GM12878 (cell line): ENCODE measurements around the gene MLST8. TPM values are rescaled to one million over a fixed set of nuclear protein-coding genes. Genes with fewer than 3 reads are reported as not detected.

Experiments
- ATAC-seq: fragments of 200-7000 bp; cut with Tn5 transposase; 3 replicates; pipeline ENCODE4 v1.9.1; 2020; ENCODE audit warnings: mild to moderate bottlenecking, moderate library complexity
- BruUV-seq: library from RNA; stranded (reverse); fragments of 400-500 nt; replicated peaks from 2 replicates; lab custom pipeline; 2021; lab: Mats Ljungman, UMichigan
- CTCF ChIA-PET: fragments of 300-600 bp; sonication (Branson Sonifier 250); formaldehyde crosslinking; extraction: SDS; loops from one replicate; lab custom pipeline; 2021; ENCODE audit warnings: inconsistent platforms; lab: Yijun Ruan, JAX
- POLR2A ChIA-PET: fragments of 350-600 bp; formaldehyde crosslinking; extraction: SDS; loops from one replicate; lab custom pipeline; 2021; ENCODE audit warnings: inconsistent platforms; lab: Charles Lee
- RAD21 ChIA-PET: fragments of 300-600 bp; sonication (Branson Sonifier 250); formaldehyde crosslinking; loops from one replicate; lab custom pipeline; 2023; ENCODE audit warnings: antibody characterized with exemption; ENCODE audit not compliant: unreplicated experiment; lab: Charles Lee
- SMC1A ChIA-PET: fragments of 300-600 bp; sonication (Branson Sonifier 250); formaldehyde crosslinking; loops from one replicate; lab custom pipeline; 2023; ENCODE audit not compliant: unreplicated experiment, uncharacterized antibody; lab: Charles Lee
- DNase-seq: peaks from one replicate; pipeline ENCODE4 v3.0.0-alpha.2; 2011; ENCODE audit warnings: low read depth, low spot score
- FAIRE-seq: peaks from 3 replicates; lab custom pipeline; 2011; peaks lifted over from hg19 to GRCh38; lab: Jason Lieb, UNC
- H2AFZ ChIP-seq: 2 replicates; pipeline ENCODE4 v1.6.0; 2011; ENCODE audit warnings: low read depth, low read length, control low read depth; ENCODE audit not compliant: control insufficient read depth
- H3K27ac ChIP-seq: 2 replicates; pipeline ENCODE4 v1.5.1; 2011; ENCODE audit warnings: control low read depth; ENCODE audit not compliant: control insufficient read depth, insufficient read depth
- H3K27me3 ChIP-seq, 2 experiments: replicated peaks in 1 of 2; 2 replicates each; pipeline versions ENCODE4 v1.6.0 to v1.6.1; 2011; ENCODE audit warnings: low read length in 1 of 2; ENCODE audit not compliant: control insufficient read depth in 2 of 2, insufficient read depth in 2 of 2
- H3K36me3 ChIP-seq, 2 experiments: 2 replicates each; pipeline ENCODE4 v1.5.1; 2011; ENCODE audit warnings: low read length in 1 of 2; ENCODE audit not compliant: control insufficient read depth in 2 of 2, insufficient read depth in 2 of 2
- H3K4me1 ChIP-seq: 2 replicates; pipeline ENCODE4 v1.6.1; 2011; ENCODE audit warnings: mild to moderate bottlenecking, low read length, moderate library complexity, mixed read lengths; ENCODE audit not compliant: control insufficient read depth, insufficient read depth
- H3K4me2 ChIP-seq: 2 replicates; pipeline ENCODE4 v1.6.0; 2011; ENCODE audit warnings: control low read depth; ENCODE audit not compliant: control insufficient read depth, insufficient read depth
- H3K4me3 ChIP-seq: fragments of 200-600 bp; sonication (generic); 2 replicates; pipeline ENCODE4 v1.5.1; 2016
- H3K79me2 ChIP-seq: 2 replicates; pipeline ENCODE4 v1.6.0; 2011; ENCODE audit warnings: low read length; ENCODE audit not compliant: control insufficient read depth, insufficient read depth
- H3K9ac ChIP-seq: 2 replicates; pipeline ENCODE4 v1.8.0; 2011; ENCODE audit warnings: low read length, control low read depth, mixed read lengths; ENCODE audit not compliant: control insufficient read depth, insufficient read depth
- H3K9me3 ChIP-seq: replicated peaks from 3 replicates; pipeline ENCODE4 v1.5.1; 2011; ENCODE audit warnings: mild to moderate bottlenecking, low read length; ENCODE audit not compliant: control insufficient read depth, insufficient read depth
- H4K20me1 ChIP-seq: 2 replicates; pipeline ENCODE4 v1.6.0; 2011; ENCODE audit not compliant: control insufficient read depth, insufficient read depth
- POLR2A ChIP-seq: IDR thresholded peaks from 2 replicates; pipeline ENCODE4 v1.6.1; 2011; ENCODE audit warnings: low read depth, mild to moderate bottlenecking, low read length
- ZBTB4 ChIP-seq: fragments of 450-650 bp; formaldehyde crosslinking; IDR thresholded peaks from 2 replicates; pipeline ENCODE4 v1.4.0; 2022; ENCODE audit warnings: mild to moderate bottlenecking, moderate library complexity
- WGBS: methylation state at CpG from one replicate; pipeline ENCODE4 v1.1.6; 2016; ENCODE audit warnings: low lambda C conversion rate; ENCODE audit not compliant: insufficient replicate concordance, insufficient coverage; ENCODE audit errors: missing lambda C conversion rate; 5-methylcytosine and 5-hydroxymethylcytosine counted together
- in situ Hi-C: fragments of 300-500 bp; cut with MboI; formaldehyde crosslinking; loops from 9 replicates; pipeline ENCODE4 v1.14.3; 2018; ENCODE audit warnings: mixed read lengths
- intact Hi-C: fragments of 100-400 bp; cut with micrococcal nuclease; formaldehyde crosslinking; loops from one replicate; pipeline ENCODE4 v1.14.2; 2022; ENCODE audit not compliant: unreplicated experiment
- polyA plus RNA-seq, 11 experiments: library from polyadenylated mRNA; depleted of rRNA in 4 of 11; unstranded in 6 of 11; stranded (reverse) in 5 of 11; fragments of >200 nt; fragmentation: Nextera tagmentation in 4 of 11; fragmentation: Illumina TruSeq in 1 of 11; extraction: Ambion mirVana in 4 of 11; extraction: Trizol in 1 of 11; gene quantifications; 1 replicate in 1 of 11; 2 replicates in 10 of 11; pipeline versions ENCODE4 v1.2.1 to v1.2.3, GENCODE V29; 2011 to 2016; ENCODE audit warnings: inconsistent platforms in 2 of 11, missing spikeins in 2 of 11, low read depth in 1 of 11
- total RNA-seq, 4 experiments: library from RNA; depleted of rRNA in 3 of 4; stranded (reverse); fragments of >200 nt in 3 of 4; fragmentation: Illumina TruSeq in 1 of 4; extraction: Trizol in 1 of 4; gene quantifications; 2 replicates each; pipeline versions ENCODE4 v1.2.1 to v1.2.3, GENCODE V29; 2013 to 2021

The MLST8 gene
- total and polyA plus RNA-seq, 10 of the 15 experiments (the other 5 are each of a cell fraction or from before 2014, with no cell fraction given) = 1.0 to 114 (median 64.2) TPM

- ChIA-PET CTCF (no interaction called here), POLR2A (no interaction called here), SMC1A (no interaction called here)
- Histone ChIP-seq H3K36me3 (peaks cover 10 to 23% of the 10 kb centered on the region in 2 experiments; a peak in 3 of 4 replicates), H3K27me3 (no peaks in the 10 kb centered on the region), H2AFZ (no peak overlapping the region), H3K4me2 (no peak overlapping the region), H3K9ac (no peak overlapping the region), H3K79me2 (no peaks in the 10 kb centered on the region), H3K4me1 (no peaks in the 10 kb centered on the region)
- intact Hi-C loops = no loop called here
- ATAC-seq (no peak), FAIRE-seq (no peak)
- BruUV-seq = no TSS peak
- TF ChIP-seq ZBTB4 (no peak), POLR2A (peak; percentile 13; the same call in 1 of the 2 replicates)
- TF ChIP-seq, all 136 proteins: peak for 1
- H3K27ac ChIP-seq = no peak overlapping the region
- 91% methylated on average over 38 of the region's 47 CpGs for WGBS
- in situ Hi-C loops = no loop called here
- no peak for DNase-seq
- H3K9me3 ChIP-seq = no peaks in the 10 kb centered on the region
- RAD21 ChIA-PET = no interaction called here
- H4K20me1 ChIP-seq = no peaks in the 10 kb centered on the region
- no peak overlapping the region for H3K4me3 ChIP-seq
Observed at GRCh38 chr16:2170587-2171435, 34.4 kb upstream of the MLST8 start.
